ENCODE measurements around the gene HELZ. TPM values are rescaled to one million over a fixed set of nuclear protein-coding genes. Genes with fewer than 3 reads are reported as not detected.

The HELZ gene
- total RNA-seq, 1 experiment from 2014 or later, result 40.5 TPM

GRCh38 chr17:67290244-67290643 is 45.2 kb upstream of the HELZ start:
- Histone ChIP-seq H3K9me2 (ENCODE audit: insufficient read depth) (no peaks in the 10 kb centered on the region), H3K4me3 (replicated peaks in 1 of 2; ENCODE audit: low read depth in 1 of 2, low read length in 2 of 2) (no peak overlapping the region), H4K20me1 (ENCODE audit: insufficient read depth) (no peaks in the 10 kb centered on the region), H3K4me1 (ENCODE audit: control insufficient read depth in 1 of 2, insufficient read depth in 2 of 2, low read length in 2 of 2) (peaks cover 2 to 22% of the 10 kb centered on the region in 2 experiments; a peak in 3 of 4 replicates), H3K36me3 (ENCODE audit: control insufficient read depth in 1 of 2, insufficient read depth in 2 of 2, low read length in 2 of 2) (no peaks in the 10 kb centered on the region), H3K27me3 (ENCODE audit: insufficient read depth, low read length) (no peaks in the 10 kb centered on the region), H3K4me2 (ENCODE audit: low read length) (no peak overlapping the region), H3K79me2 (ENCODE audit: insufficient read depth, low read length) (no peaks in the 10 kb centered on the region), H3K9ac (ENCODE audit: low read length) (no peak overlapping the region), H3K27ac (ENCODE audit: low read depth, low read length) (no peak overlapping the region), H2AFZ (ENCODE audit: low read depth, low read length, poor library complexity, severe bottlenecking) (no peak overlapping the region), H3K9me3 (ENCODE audit: control insufficient read depth in 1 of 2, insufficient read depth in 1 of 2, low read depth in 1 of 2, low read length in 2 of 2) (no peaks in the 10 kb centered on the region)
- ChIA-PET RAD21 (ENCODE audit: low non-redundant PET in 1 of 2, low total read pairs in 2 of 2, uncharacterized antibody in 2 of 2, unreplicated experiment in 2 of 2) (no interaction called here), POLR2A (no interaction called here), CTCF (no interaction called here)
- intact Hi-C loops (cut with micrococcal nuclease), result no loop called here
- no TSS peak for BruUV-seq (replicated peaks)
- no peak for ATAC-seq
- TF ChIP-seq RAD21 (IDR thresholded peaks at IDR 0.05; ENCODE audit: low read depth), result no peak
- TF ChIP-seq EZH2 (IDR thresholded peaks at IDR 0.05), result no peak
- no peak for TF ChIP-seq ZNF274 (IDR thresholded peaks at IDR 0.05; ENCODE audit: low read depth, low read length)
- no peak for TF ChIP-seq CTCF (IDR thresholded peaks at IDR 0.05 in 2 of 3, conservative IDR thresholded peaks at IDR 0.05 in 1 of 3; ENCODE audit: borderline replicate concordance in 1 of 3, insufficient read depth in 1 of 3, low read depth in 2 of 3, low read length in 2 of 3)
- no peak for TF ChIP-seq ATF3 (IDR thresholded peaks at IDR 0.05)
- no peak for TF ChIP-seq CEBPB (IDR thresholded peaks at IDR 0.05; ENCODE audit: low read depth)
- no peak for TF ChIP-seq POLR2AphosphoS5 (IDR thresholded peaks at IDR 0.05; ENCODE audit: low read depth, low read length)
- no peak for DNase-seq (ENCODE audit: low read depth, low spot score)
